OCI-LY7 (cell line): ENCODE measurements around the gene AKAP17A. TPM values are rescaled to one million over a fixed set of nuclear protein-coding genes. Genes with fewer than 3 reads are reported as not detected.

ENCODE experiments used
- BruUV-seq: library from RNA; stranded (reverse); fragments of 400-500 nt; replicated peaks from 2 replicates; lab custom pipeline; 2021; lab: Mats Ljungman, UMichigan
- CTCF ChIA-PET: fragments of 300-600 bp; sonication (Branson Sonifier 250); formaldehyde crosslinking; loops from one replicate; lab custom pipeline; 2022; ENCODE audit warnings: antibody characterized with exemption; ENCODE audit not compliant: unreplicated experiment; lab: Charles Lee
- POLR2A ChIA-PET: fragments of 300-600 bp; sonication (Branson Sonifier 250); formaldehyde crosslinking; loops from one replicate; lab custom pipeline; 2022; ENCODE audit warnings: antibody characterized with exemption; lab: Charles Lee
- DNase-seq: peaks from one replicate; pipeline ENCODE4 v3.0.0-alpha.2; 2015; ENCODE audit warnings: low spot score
- H2AFZ ChIP-seq: fragments of 200-600 bp; sonication (generic), shearing (Covaris generic); 2 replicates; pipeline ENCODE4 v1.6.1; 2014; ENCODE audit warnings: mild to moderate bottlenecking, antibody characterized with exemption, low read length, moderate library complexity
- H3K27ac ChIP-seq: fragments of 200-600 bp; sonication (generic); 2 replicates; pipeline ENCODE4 v1.5.1; 2014; ENCODE audit warnings: mixed run types, low read depth, mild to moderate bottlenecking, moderate library complexity, low read length, inconsistent platforms; ENCODE audit not compliant: poor library complexity, severe bottlenecking
- H3K36me3 ChIP-seq: fragments of 200-600 bp; sonication (generic); 2 replicates; pipeline ENCODE4 v1.6.1; 2014; ENCODE audit warnings: mild to moderate bottlenecking, antibody characterized with exemption, low read length, moderate library complexity, mixed read lengths; ENCODE audit not compliant: insufficient read depth
- H3K4me1 ChIP-seq: fragments of 200-600 bp; sonication (generic); 2 replicates; pipeline ENCODE4 v1.5.1; 2014; ENCODE audit warnings: mild to moderate bottlenecking, low read length; ENCODE audit not compliant: insufficient read depth, poor library complexity, severe bottlenecking
- H3K4me2 ChIP-seq: fragments of 200-600 bp; sonication (generic); 2 replicates; pipeline ENCODE4 v1.6.1; 2014; ENCODE audit warnings: mild to moderate bottlenecking, low read length
- H3K4me3 ChIP-seq: fragments of 200-600 bp; sonication (generic); 2 replicates; pipeline ENCODE4 v1.5.1; 2014; ENCODE audit warnings: mild to moderate bottlenecking, low read depth, low read length; ENCODE audit not compliant: poor library complexity, severe bottlenecking
- H3K79me2 ChIP-seq: fragments of 200-600 bp; sonication (generic); 2 replicates; pipeline ENCODE4 v1.6.1; 2016; ENCODE audit warnings: low read depth, mild to moderate bottlenecking, low read length, moderate library complexity, mixed read lengths; ENCODE audit not compliant: insufficient read depth
- H3K9me2 ChIP-seq: fragments of 200-600 bp; sonication (generic); 2 replicates; pipeline ENCODE4 v1.6.1; 2016; ENCODE audit warnings: mild to moderate bottlenecking, low read length, mixed read lengths; ENCODE audit not compliant: insufficient read depth
- H3K9me3 ChIP-seq: fragments of 200-600 bp; sonication (generic); 2 replicates; pipeline ENCODE4 v1.6.1; 2014; ENCODE audit warnings: mild to moderate bottlenecking, mixed run types, low read length, mixed read lengths
- H4K20me1 ChIP-seq: fragments of 200-600 bp; sonication (generic); 2 replicates; pipeline ENCODE4 v1.6.1; 2014; ENCODE audit warnings: mild to moderate bottlenecking, antibody characterized with exemption, low read length, moderate library complexity, mixed read lengths; ENCODE audit not compliant: insufficient read depth
- CTCF ChIP-seq: fragments of 200-600 bp; sonication (generic); conservative IDR thresholded peaks from 2 replicates; pipeline ENCODE4 v1.5.1; 2014; ENCODE audit warnings: mild to moderate bottlenecking, antibody characterized with exemption, low read length, moderate library complexity, mixed read lengths
- EZH2phosphoT487 ChIP-seq: fragments of 200-600 bp; sonication (generic); IDR thresholded peaks from 2 replicates; pipeline ENCODE4 v1.6.1; 2018; ENCODE audit warnings: low read depth, borderline replicate concordance, mild to moderate bottlenecking, mixed run types, antibody characterized with exemption, low read length, moderate library complexity, mixed read lengths
- intact Hi-C: fragments of 100-400 bp; cut with micrococcal nuclease; formaldehyde crosslinking; loops from one replicate; pipeline ENCODE4 v1.10.0; 2022; ENCODE audit not compliant: unreplicated experiment
- total RNA-seq, 2 experiments: library from RNA; depleted of rRNA in 1 of 2; stranded (reverse); fragments of >200 nt in 1 of 2; shearing (Covaris generic) in 1 of 2; gene quantifications; 2 replicates each; pipeline ENCODE4 v1.2.3, GENCODE V29; 2014 to 2022

AKAP17A gene
- total RNA-seq, 2 experiments from 2014 or later: 64.2 to 64.9 TPM

DNA sequence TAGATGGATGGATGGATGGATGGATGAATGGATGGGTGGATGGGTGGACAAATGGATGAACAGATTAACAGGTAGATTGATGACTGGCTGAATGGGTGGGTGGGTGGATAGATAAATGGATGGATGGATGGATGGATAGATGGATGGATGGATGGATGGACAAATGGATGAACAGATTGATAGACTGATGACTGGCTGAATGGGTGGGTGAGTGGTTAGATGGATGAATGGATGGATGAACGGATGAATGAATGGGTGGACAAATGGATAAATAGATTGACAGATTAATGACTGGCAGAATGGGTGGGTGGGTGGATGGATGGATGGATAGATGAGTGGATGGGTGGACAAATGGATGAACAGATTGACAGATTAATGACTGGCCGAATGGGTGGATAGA lies 13.6 kb upstream of the AKAP17A start:
- Histone ChIP-seq H3K4me2 (no peak overlapping the region), H3K36me3 (no peaks in the 10 kb centered on the region), H3K4me3 (no peak overlapping the region), H3K9me2 (no peaks in the 10 kb centered on the region), H3K79me2 (no peaks in the 10 kb centered on the region), H4K20me1 (no peaks in the 10 kb centered on the region), H2AFZ (no peak overlapping the region), H3K9me3 (no peaks in the 10 kb centered on the region), H3K27ac (no peak overlapping the region), H3K4me1 (peaks cover 11% of the 10 kb centered on the region)
- ChIA-PET POLR2A (no interaction called here), CTCF (no interaction called here)
- DNase-seq: no peak
- intact Hi-C loops: no loop called here
- no TSS peak for BruUV-seq
- no peak for TF ChIP-seq CTCF
- TF ChIP-seq EZH2phosphoT487: no peak

GRCh38 chrX:1578511-1579173 lies 12.8 kb upstream of the AKAP17A start:
- peaks cover 16% of the 10 kb centered on the region for H3K4me1 ChIP-seq
- CTCF ChIA-PET: no interaction called here

More at GRCh38 chrX:1578511-1579173, 12.8 kb upstream of the AKAP17A start:
- no peak overlapping the region for H3K27ac ChIP-seq
- no peak overlapping the region for H2AFZ ChIP-seq
- TF ChIP-seq EZH2phosphoT487 (no peak), CTCF (no peak)
- no peaks in the 10 kb centered on the region for H3K36me3 ChIP-seq
- BruUV-seq: no TSS peak
- H3K79me2 ChIP-seq: no peaks in the 10 kb centered on the region
- H3K9me3 ChIP-seq: no peaks in the 10 kb centered on the region
- H3K9me2 ChIP-seq: no peaks in the 10 kb centered on the region
- H4K20me1 ChIP-seq: no peaks in the 10 kb centered on the region
- no peak overlapping the region for H3K4me2 ChIP-seq
- DNase-seq: no peak
- H3K4me3 ChIP-seq: no peak overlapping the region
- intact Hi-C loops: no loop called here
- POLR2A ChIA-PET: no interaction called here
